ENCODE measurements around the gene DBT.
A peak's percentile ranks its signal among the peaks of the same experiment; 100 is the strongest.

Gene DBT

DNA sequence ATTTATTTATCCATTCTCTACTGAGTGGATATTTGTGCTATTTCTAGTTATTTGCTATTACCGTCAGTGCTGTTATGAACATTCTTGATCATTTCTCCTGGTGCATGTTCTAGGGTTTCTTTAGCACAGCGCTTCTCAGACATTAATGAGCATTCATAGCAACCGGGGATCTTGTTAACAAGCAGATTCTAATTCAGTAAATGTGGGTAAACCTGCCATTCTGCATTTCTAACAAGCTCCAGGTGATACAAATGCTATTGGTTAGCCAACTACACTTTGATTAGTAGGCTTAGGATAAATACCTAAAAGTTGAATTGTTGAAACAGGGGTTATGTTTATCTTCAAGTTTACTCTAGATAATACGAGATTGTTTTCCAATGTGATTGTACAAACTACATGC, 3.3 kb upstream of the DBT start:
- no peaks in the 10 kb centered on the region for H3K9me2 ChIP-seq (replicated peaks; ENCODE audit: insufficient read depth, low read length)
- no peak overlapping the region for H3K4me3 ChIP-seq (ENCODE audit: insufficient read depth, low read length, poor library complexity, severe bottlenecking)
- H3K36me3 ChIP-seq (ENCODE audit: low read length), result no peaks in the 10 kb centered on the region
- no peaks in the 10 kb centered on the region for H3K27me3 ChIP-seq (ENCODE audit: low read length)
- no peaks in the 10 kb centered on the region for H3K9me3 ChIP-seq (ENCODE audit: insufficient read depth, low read length)
- H3K79me2 ChIP-seq (ENCODE audit: insufficient read depth, low read length), result no peaks in the 10 kb centered on the region
- H4K20me1 ChIP-seq (ENCODE audit: low read depth, low read length), result no peaks in the 10 kb centered on the region
- H3F3A ChIP-seq (ENCODE audit: insufficient read depth), result no peaks in the 10 kb centered on the region
- TF ChIP-seq EZH2phosphoT487 (conservative IDR thresholded peaks at IDR 0.05; ENCODE audit: low read length), result no peak
- TF ChIP-seq, protein P1, sequence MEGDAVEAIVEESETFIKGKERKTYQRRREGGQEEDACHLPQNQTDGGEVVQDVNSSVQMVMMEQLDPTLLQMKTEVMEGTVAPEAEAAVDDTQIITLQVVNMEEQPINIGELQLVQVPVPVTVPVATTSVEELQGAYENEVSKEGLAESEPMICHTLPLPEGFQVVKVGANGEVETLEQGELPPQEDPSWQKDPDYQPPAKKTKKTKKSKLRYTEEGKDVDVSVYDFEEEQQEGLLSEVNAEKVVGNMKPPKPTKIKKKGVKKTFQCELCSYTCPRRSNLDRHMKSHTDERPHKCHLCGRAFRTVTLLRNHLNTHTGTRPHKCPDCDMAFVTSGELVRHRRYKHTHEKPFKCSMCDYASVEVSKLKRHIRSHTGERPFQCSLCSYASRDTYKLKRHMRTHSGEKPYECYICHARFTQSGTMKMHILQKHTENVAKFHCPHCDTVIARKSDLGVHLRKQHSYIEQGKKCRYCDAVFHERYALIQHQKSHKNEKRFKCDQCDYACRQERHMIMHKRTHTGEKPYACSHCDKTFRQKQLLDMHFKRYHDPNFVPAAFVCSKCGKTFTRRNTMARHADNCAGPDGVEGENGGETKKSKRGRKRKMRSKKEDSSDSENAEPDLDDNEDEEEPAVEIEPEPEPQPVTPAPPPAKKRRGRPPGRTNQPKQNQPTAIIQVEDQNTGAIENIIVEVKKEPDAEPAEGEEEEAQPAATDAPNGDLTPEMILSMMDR (IDR thresholded peaks at IDR 0.05; ENCODE audit: insufficient read depth, low read length, poor library complexity, severe bottlenecking), result no peak
- no peak overlapping the region for H2AFZ ChIP-seq (ENCODE audit: low read depth, low read length, severe bottlenecking)
- H3K27ac ChIP-seq (ENCODE audit: low read depth, low read length), result no peak overlapping the region
- H3K9ac ChIP-seq (ENCODE audit: low read length), result no peak overlapping the region
- H3K4me2 ChIP-seq (ENCODE audit: low read depth, low read length, poor library complexity, severe bottlenecking), result no peak overlapping the region

DNA sequence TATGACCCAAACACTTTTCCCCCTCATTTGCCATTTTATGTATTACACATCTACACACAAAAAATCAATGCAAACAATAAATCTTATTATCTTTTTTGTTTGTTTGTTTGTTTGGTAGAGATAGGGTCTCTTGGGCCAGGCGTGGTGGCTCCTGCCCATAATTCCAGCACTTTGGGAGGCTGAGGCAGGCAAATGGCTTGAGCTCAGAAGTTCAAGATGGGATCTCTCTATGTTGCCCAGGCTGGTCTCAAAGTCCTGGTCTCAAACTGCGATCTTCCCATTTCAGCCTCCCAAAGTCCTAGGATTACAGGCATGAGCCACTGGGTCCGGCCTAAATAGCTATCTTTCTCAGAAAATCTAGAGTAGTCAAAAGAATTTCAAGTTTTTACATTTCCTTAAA, 1.2 kb upstream of the DBT start:
- H3F3A ChIP-seq (ENCODE audit: insufficient read depth), result no peaks in the 10 kb centered on the region
- H3K36me3 ChIP-seq (ENCODE audit: low read length), result no peaks in the 10 kb centered on the region
- no peaks in the 10 kb centered on the region for H3K9me3 ChIP-seq (ENCODE audit: insufficient read depth, low read length)
- H3K4me3 ChIP-seq (ENCODE audit: insufficient read depth, low read length, poor library complexity, severe bottlenecking), result no peak overlapping the region
- no peak for TF ChIP-seq EZH2phosphoT487 (conservative IDR thresholded peaks at IDR 0.05; ENCODE audit: low read length)
- TF ChIP-seq, protein P1 (IDR thresholded peaks at IDR 0.05; ENCODE audit: insufficient read depth, low read length, poor library complexity, severe bottlenecking), result no peak
- H3K79me2 ChIP-seq (ENCODE audit: insufficient read depth, low read length), result no peaks in the 10 kb centered on the region
- H2AFZ ChIP-seq (ENCODE audit: low read depth, low read length, severe bottlenecking), result no peak overlapping the region
- no peaks in the 10 kb centered on the region for H3K27me3 ChIP-seq (ENCODE audit: low read length)
- no peak overlapping the region for H3K9ac ChIP-seq (ENCODE audit: low read length)
- H3K27ac ChIP-seq (ENCODE audit: low read depth, low read length), result no peak overlapping the region
- no peaks in the 10 kb centered on the region for H4K20me1 ChIP-seq (ENCODE audit: low read depth, low read length)
- no peak overlapping the region for H3K4me2 ChIP-seq (ENCODE audit: low read depth, low read length, poor library complexity, severe bottlenecking)
- no peaks in the 10 kb centered on the region for H3K9me2 ChIP-seq (replicated peaks; ENCODE audit: insufficient read depth, low read length)

DNA sequence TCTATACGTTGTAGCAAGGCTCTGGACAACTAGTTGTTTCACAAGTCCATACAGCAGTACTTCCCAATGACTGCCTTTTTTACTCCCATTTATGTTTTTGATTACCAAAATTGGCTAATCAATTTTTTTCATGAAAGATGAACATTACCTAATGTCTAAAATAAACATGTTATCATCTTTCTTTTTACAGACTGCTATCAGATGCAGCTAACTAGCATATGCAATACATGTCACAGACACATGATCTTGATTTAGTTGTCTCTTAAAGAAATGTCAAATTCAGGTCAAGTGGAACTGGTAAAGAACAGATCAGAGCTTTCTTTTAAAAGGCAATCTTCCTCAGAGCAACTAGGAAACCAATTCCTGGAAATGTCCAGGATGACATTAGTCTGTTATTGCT, 630 bp upstream of the DBT start:
- H3F3A ChIP-seq (ENCODE audit: insufficient read depth), result no peaks in the 10 kb centered on the region
- H3K27ac ChIP-seq (ENCODE audit: low read depth, low read length), result no peak overlapping the region
- no peaks in the 10 kb centered on the region for H3K27me3 ChIP-seq (ENCODE audit: low read length)
- H3K9ac ChIP-seq (ENCODE audit: low read length), result peak overlapping the region; percentile 76
- H2AFZ ChIP-seq (ENCODE audit: low read depth, low read length, severe bottlenecking), result peak overlapping the region; percentile 92
- no peaks in the 10 kb centered on the region for H4K20me1 ChIP-seq (ENCODE audit: low read depth, low read length)
- no peaks in the 10 kb centered on the region; the same call in 1 of the 2 replicates for H3K79me2 ChIP-seq (ENCODE audit: insufficient read depth, low read length)
- H3K9me3 ChIP-seq (ENCODE audit: insufficient read depth, low read length), result no peaks in the 10 kb centered on the region
- TF ChIP-seq EZH2phosphoT487 (conservative IDR thresholded peaks at IDR 0.05; ENCODE audit: low read length), result no peak
- TF ChIP-seq, protein P1 (IDR thresholded peaks at IDR 0.05; ENCODE audit: insufficient read depth, low read length, poor library complexity, severe bottlenecking), result no peak
- no peaks in the 10 kb centered on the region for H3K9me2 ChIP-seq (replicated peaks; ENCODE audit: insufficient read depth, low read length)
- H3K36me3 ChIP-seq (ENCODE audit: low read length), result no peaks in the 10 kb centered on the region
- peak overlapping the region; percentile 75 for H3K4me3 ChIP-seq (ENCODE audit: insufficient read depth, low read length, poor library complexity, severe bottlenecking)
- peak overlapping the region; percentile 66 for H3K4me2 ChIP-seq (ENCODE audit: low read depth, low read length, poor library complexity, severe bottlenecking)

Data from SU-DHL-6 (cell line).